HG02571 (cell line): ENCODE measurements around the gene GLRA1.
"Not testable (repeated sequence)": the region's sequence is repeated elsewhere in the genome, so short reads cannot be mapped to it uniquely, and the experiment has no call there.

ENCODE experiments used
- ATAC-seq: cut with Tn5 transposase; IDR thresholded peaks from one replicate; pipeline ENCODE4 v1.9.1; 2021; ENCODE audit warnings: mild to moderate bottlenecking, moderate library complexity; ENCODE audit not compliant: unreplicated experiment

Gene GLRA1

GRCh38 chr5:151921916-151922315, 2.7 kb downstream of the GLRA1 start:
- ATAC-seq, result no peak

- no peak for ATAC-seq
Measured at GRCh38 chr5:151917904-151918303, 6.7 kb downstream of the GLRA1 start.

GRCh38 chr5:151913425-151913824, 11.2 kb downstream of the GLRA1 start:
- ATAC-seq, result no peak

- no peak for ATAC-seq
Measured at GRCh38 chr5:151912360-151912759, 12.3 kb downstream of the GLRA1 start.

- ATAC-seq, result no peak
Measured at GRCh38 chr5:151911011-151911410, 13.6 kb downstream of the GLRA1 start.

- no peak for ATAC-seq
Measured at GRCh38 chr5:151909628-151910027, 15.0 kb downstream of the GLRA1 start.

- ATAC-seq, result no peak
Measured at GRCh38 chr5:151906246-151906645, 18.4 kb downstream of the GLRA1 start.

GRCh38 chr5:151905557-151905961, 19.1 kb downstream of the GLRA1 start:
- no peak for ATAC-seq

GRCh38 chr5:151904909-151905308, 19.7 kb downstream of the GLRA1 start:
- no peak for ATAC-seq

- no peak for ATAC-seq
Measured at GRCh38 chr5:151904127-151904526, 20.5 kb downstream of the GLRA1 start.

- ATAC-seq, result peak; percentile 93
Measured at GRCh38 chr5:151903243-151903653, 21.4 kb downstream of the GLRA1 start.

GRCh38 chr5:151902215-151902614, 22.4 kb downstream of the GLRA1 start:
- ATAC-seq, result no peak

GRCh38 chr5:151901611-151902010, 23.0 kb downstream of the GLRA1 start:
- ATAC-seq, result no peak

- ATAC-seq, result no peak
Measured at GRCh38 chr5:151900891-151901290, 23.8 kb downstream of the GLRA1 start.

GRCh38 chr5:151899399-151899798, 25.3 kb downstream of the GLRA1 start:
- ATAC-seq, result no peak

- no peak for ATAC-seq
Measured at GRCh38 chr5:151897896-151898295, 26.8 kb downstream of the GLRA1 start.

GRCh38 chr5:151897020-151897552, 27.6 kb downstream of the GLRA1 start:
- no peak for ATAC-seq

GRCh38 chr5:151896031-151896691, 28.5 kb downstream of the GLRA1 start:
- no peak for ATAC-seq

- no peak for ATAC-seq
Measured at GRCh38 chr5:151895660-151896030, 29.0 kb downstream of the GLRA1 start.

- ATAC-seq, result not testable (repeated sequence)
Measured at GRCh38 chr5:151893485-151893884, 31.2 kb downstream of the GLRA1 start.

GRCh38 chr5:151892393-151892792, 32.3 kb downstream of the GLRA1 start:
- no peak for ATAC-seq

GRCh38 chr5:151890299-151890698, 34.4 kb downstream of the GLRA1 start:
- ATAC-seq, result no peak

- no peak for ATAC-seq
Measured at GRCh38 chr5:151889614-151890013, 35.0 kb downstream of the GLRA1 start.
